Mesenchymal stem cell (in vitro differentiated cells and primary cell): Measurements from ENCODE around the gene PAK2.

ENCODE experiments used
- DNase-seq: peaks from one replicate; pipeline ENCODE4 v3.0.0-alpha.2; 2013
- H2AFZ ChIP-seq: one replicate; pipeline ENCODE4 v1.6.1; 2013; ENCODE audit warnings: low read depth, mild to moderate bottlenecking, control low read depth, inconsistent platforms, low read length, moderate library complexity
- H2AK5ac ChIP-seq: 2 replicates; pipeline ENCODE4 v1.6.1; 2013; ENCODE audit warnings: low read length, moderate library complexity, mild to moderate bottlenecking, inconsistent platforms; ENCODE audit not compliant: severe bottlenecking
- H2BK120ac ChIP-seq: one replicate; pipeline ENCODE4 v1.6.1; 2013; ENCODE audit warnings: low read depth, mild to moderate bottlenecking, inconsistent platforms, low read length, moderate library complexity
- H2BK12ac ChIP-seq, 2 experiments: one replicate each; pipeline ENCODE4 v1.6.1; 2013; ENCODE audit warnings: inconsistent platforms in 2 of 2, low read length in 2 of 2, mild to moderate bottlenecking in 2 of 2, moderate library complexity in 2 of 2, control low read depth in 1 of 2
- H2BK15ac ChIP-seq: one replicate; pipeline ENCODE4 v1.6.1; 2013; ENCODE audit warnings: mild to moderate bottlenecking, low read depth, inconsistent platforms; ENCODE audit not compliant: poor library complexity, severe bottlenecking
- H2BK5ac ChIP-seq: 2 replicates; pipeline ENCODE4 v1.6.1; 2013; ENCODE audit warnings: low read depth, mild to moderate bottlenecking, low read length, control low read depth, inconsistent platforms; ENCODE audit not compliant: poor library complexity, severe bottlenecking
- H3K14ac ChIP-seq, 2 experiments: one replicate each; pipeline ENCODE4 v1.6.1; 2013; ENCODE audit warnings: inconsistent platforms in 2 of 2, low read length in 2 of 2, control low read depth in 1 of 2, mild to moderate bottlenecking in 1 of 2, moderate library complexity in 1 of 2
- H3K18ac ChIP-seq, 2 experiments: one replicate each; pipeline ENCODE4 v1.6.1; 2013; ENCODE audit warnings: inconsistent platforms in 2 of 2, low read length in 2 of 2, control low read depth in 1 of 2, low read depth in 1 of 2, mild to moderate bottlenecking in 1 of 2
- H3K23ac ChIP-seq, 2 experiments: one replicate each; pipeline ENCODE4 v1.6.1; 2013; ENCODE audit warnings: inconsistent platforms in 2 of 2, low read length in 2 of 2, mild to moderate bottlenecking in 2 of 2, moderate library complexity in 2 of 2, control low read depth in 1 of 2
- H3K27ac ChIP-seq: 2 replicates; pipeline ENCODE4 v1.5.1; 2013; ENCODE audit warnings: mild to moderate bottlenecking, moderate library complexity, low read length, control low read depth, inconsistent platforms; ENCODE audit not compliant: poor library complexity, severe bottlenecking
- H3K27me3 ChIP-seq, 2 experiments: 2 replicates each; pipeline versions ENCODE4 v1.6.1 to v1.7.0; 2013; ENCODE audit warnings: low read length in 2 of 2, mild to moderate bottlenecking in 2 of 2, moderate library complexity in 2 of 2, control low read depth in 1 of 2, inconsistent platforms in 1 of 2; ENCODE audit not compliant: control insufficient read depth in 1 of 2, insufficient read depth in 1 of 2
- H3K36me3 ChIP-seq, 2 experiments: 2 replicates each; pipeline versions ENCODE4 v1.6.1 to v1.7.0; 2013; ENCODE audit warnings: low read length in 2 of 2, control low read depth in 1 of 2, inconsistent platforms in 1 of 2, low read depth in 1 of 2, mild to moderate bottlenecking in 1 of 2; ENCODE audit not compliant: insufficient read depth in 2 of 2, control insufficient read depth in 1 of 2
- H3K4ac ChIP-seq, 2 experiments: one replicate each; pipeline ENCODE4 v1.6.1; 2013; ENCODE audit warnings: inconsistent platforms in 2 of 2, low read length in 2 of 2, mild to moderate bottlenecking in 2 of 2, moderate library complexity in 2 of 2, control low read depth in 1 of 2, low read depth in 1 of 2
- H3K4me1 ChIP-seq: 2 replicates; pipeline ENCODE4 v1.6.1; 2013; ENCODE audit warnings: low read depth, low read length, control low read depth; ENCODE audit not compliant: control insufficient read depth, insufficient read depth
- H3K4me2 ChIP-seq: 2 replicates; pipeline ENCODE4 v1.6.1; 2013; ENCODE audit warnings: low read length, mild to moderate bottlenecking, inconsistent platforms; ENCODE audit not compliant: poor library complexity, severe bottlenecking
- H3K4me3 ChIP-seq, 2 experiments: 2 replicates each; pipeline versions ENCODE4 v1.5.1 to v1.7.0; 2013; ENCODE audit warnings: low read length in 2 of 2, mild to moderate bottlenecking in 2 of 2, control low read depth in 1 of 2, low read depth in 1 of 2; ENCODE audit not compliant: insufficient read depth in 1 of 2
- H3K79me1 ChIP-seq: replicated peaks from 2 replicates; pipeline ENCODE4 v1.6.1; 2013; ENCODE audit warnings: mild to moderate bottlenecking, control low read depth, low read length, inconsistent platforms; ENCODE audit not compliant: poor library complexity, severe bottlenecking
- H3K9ac ChIP-seq: 2 replicates; pipeline ENCODE4 v1.7.0; 2013; ENCODE audit warnings: mild to moderate bottlenecking, low read length, moderate library complexity
- H3K9me3 ChIP-seq: 2 replicates; pipeline ENCODE4 v1.7.0; 2013; ENCODE audit warnings: mild to moderate bottlenecking, low read length; ENCODE audit not compliant: control insufficient read depth
- H4K8ac ChIP-seq: one replicate; pipeline ENCODE4 v1.6.1; 2013; ENCODE audit warnings: inconsistent platforms, mild to moderate bottlenecking, low read length, moderate library complexity
- H4K91ac ChIP-seq: one replicate; pipeline ENCODE4 v1.6.1; 2013; ENCODE audit warnings: mild to moderate bottlenecking, low read length, inconsistent platforms
- WGBS: methylation state at CpG from one replicate; pipeline ENCODE4 v1.1.7; 2013; ENCODE audit warnings: mixed read lengths; 5-methylcytosine and 5-hydroxymethylcytosine counted together

Gene PAK2

GRCh38 chr3:196700801-196701200, 38.9 kb upstream of the PAK2 start:
- Histone ChIP-seq H3K4ac (no peak overlapping the region), H3K79me1 (no peaks in the 10 kb centered on the region), H2BK15ac (no peak overlapping the region), H3K9ac (no peak overlapping the region), H3K36me3 (no peaks in the 10 kb centered on the region), H2BK120ac (no peak overlapping the region), H2BK5ac (no peak overlapping the region), H3K27me3 (no peaks in the 10 kb centered on the region), H3K4me2 (no peak overlapping the region), H3K27ac (no peak overlapping the region), H2BK12ac (no peak overlapping the region), H3K4me3 (no peak overlapping the region), H3K23ac (no peak overlapping the region), H3K18ac (no peak overlapping the region), H3K4me1 (no peaks in the 10 kb centered on the region), H3K9me3 (no peaks in the 10 kb centered on the region), H2AK5ac (no peak overlapping the region), H3K14ac (no peak overlapping the region), H2AFZ (no peak overlapping the region), H4K91ac (no peak overlapping the region), H4K8ac (no peak overlapping the region)
- WGBS, result 84% methylated on average over 4 of the region's 4 CpGs
- no peak for DNase-seq

DNA sequence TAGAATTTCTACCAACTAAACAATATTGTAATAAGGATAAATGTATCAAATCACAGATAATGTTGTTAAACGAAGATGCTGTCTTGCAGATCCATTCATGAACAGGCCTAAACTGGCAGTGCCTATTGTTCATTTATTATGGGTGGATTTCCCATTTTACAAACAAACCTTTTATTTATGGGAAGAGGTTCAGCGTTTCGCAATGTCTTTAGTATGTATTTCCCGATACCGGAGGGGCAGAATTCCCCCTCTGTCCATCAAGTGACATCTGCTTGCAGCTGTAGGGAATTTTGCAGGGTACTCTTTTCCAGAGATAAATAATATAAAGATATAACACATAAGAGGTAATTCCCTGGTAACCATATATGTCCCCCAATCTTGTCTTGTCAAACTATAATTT, 33.3 kb upstream of the PAK2 start:
- peaks cover 4% of the 10 kb centered on the region for H3K79me1 ChIP-seq
- no peak overlapping the region for H3K4me2 ChIP-seq
- H3K18ac ChIP-seq, result no peak overlapping the region
- H3K4me3 ChIP-seq, result no peak overlapping the region
- H3K4me1 ChIP-seq, result peaks cover 2% of the 10 kb centered on the region
- no peak overlapping the region for H2AFZ ChIP-seq
- no peak overlapping the region for H2AK5ac ChIP-seq
- no peak overlapping the region for H2BK5ac ChIP-seq
- H3K4ac ChIP-seq, result no peak overlapping the region
- WGBS, result 92% methylated on average over 2 of the region's 5 CpGs
- H2BK12ac ChIP-seq, result no peak overlapping the region
- no peak overlapping the region for H2BK15ac ChIP-seq
- DNase-seq, result no peak
- no peaks in the 10 kb centered on the region for H3K9me3 ChIP-seq
- no peak overlapping the region for H2BK120ac ChIP-seq
- H3K14ac ChIP-seq, result no peak overlapping the region
- H4K91ac ChIP-seq, result no peak overlapping the region
- no peak overlapping the region for H3K9ac ChIP-seq
- no peaks in the 10 kb centered on the region for H3K36me3 ChIP-seq
- no peak overlapping the region for H3K27ac ChIP-seq
- H3K23ac ChIP-seq, result no peak overlapping the region
- no peak overlapping the region for H4K8ac ChIP-seq
- no peaks in the 10 kb centered on the region for H3K27me3 ChIP-seq

DNA sequence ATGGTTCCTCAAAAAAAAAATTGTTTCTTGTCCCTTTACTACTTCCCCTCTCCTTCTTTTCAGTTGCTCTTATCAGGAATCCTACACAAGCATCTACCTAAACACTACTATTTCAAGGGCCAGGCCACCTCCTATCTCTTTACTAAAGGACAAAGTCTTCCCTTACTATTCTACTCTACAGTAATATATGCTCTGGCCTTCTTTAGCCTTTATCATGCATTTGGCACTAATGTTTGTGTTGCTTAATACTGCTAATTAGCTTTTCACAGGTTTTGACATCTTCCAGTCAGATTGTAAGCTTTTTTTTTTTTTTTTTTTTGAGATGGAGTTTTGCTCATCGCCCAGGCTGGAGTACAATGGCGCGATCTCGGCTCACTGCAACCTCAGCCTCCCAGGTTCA, 32.9 kb upstream of the PAK2 start:
- H2AK5ac ChIP-seq, result no peak overlapping the region
- no peak for DNase-seq
- H2BK12ac ChIP-seq, result no peak overlapping the region
- no peak overlapping the region for H3K18ac ChIP-seq
- no peak overlapping the region for H2AFZ ChIP-seq
- H3K4ac ChIP-seq, result no peak overlapping the region
- no peak overlapping the region for H4K91ac ChIP-seq
- no peak overlapping the region for H3K27ac ChIP-seq
- H3K14ac ChIP-seq, result no peak overlapping the region
- H4K8ac ChIP-seq, result no peak overlapping the region
- no peak overlapping the region for H2BK15ac ChIP-seq
- no peaks in the 10 kb centered on the region for H3K27me3 ChIP-seq
- WGBS, result 100% methylated on average over 4 of the region's 4 CpGs
- no peak overlapping the region for H3K4me2 ChIP-seq
- H3K36me3 ChIP-seq, result no peaks in the 10 kb centered on the region
- peaks cover 3% of the 10 kb centered on the region for H3K4me1 ChIP-seq
- no peak overlapping the region for H2BK5ac ChIP-seq
- H3K23ac ChIP-seq, result no peak overlapping the region
- no peak overlapping the region for H3K4me3 ChIP-seq
- no peak overlapping the region for H3K9ac ChIP-seq
- H2BK120ac ChIP-seq, result no peak overlapping the region
- H3K9me3 ChIP-seq, result no peaks in the 10 kb centered on the region
- H3K79me1 ChIP-seq, result peaks cover 4% of the 10 kb centered on the region

DNA sequence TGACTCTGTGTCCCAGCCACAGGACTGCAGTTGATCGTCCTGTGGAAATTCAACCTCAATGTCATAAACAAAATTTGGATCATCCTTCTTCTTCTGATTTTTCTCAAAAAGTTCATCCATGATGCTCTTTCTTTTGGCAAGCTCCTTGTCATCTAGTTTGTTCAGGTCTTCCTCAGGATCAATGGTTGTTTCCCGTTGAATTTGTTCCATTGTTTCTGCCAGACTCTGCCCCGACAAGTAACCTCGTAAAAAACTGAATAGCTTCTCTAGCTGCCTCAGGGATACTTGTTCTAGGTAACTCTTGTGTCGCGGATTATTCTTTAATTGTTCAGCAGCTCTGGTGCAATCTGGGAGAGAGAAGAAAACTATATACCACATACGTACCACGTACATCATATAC, 32.1 kb upstream of the PAK2 start:
- Histone ChIP-seq H4K8ac (no peak overlapping the region), H2BK15ac (no peak overlapping the region), H3K4me2 (no peak overlapping the region), H4K91ac (no peak overlapping the region), H3K14ac (no peak overlapping the region), H3K18ac (no peak overlapping the region), H3K9ac (no peak overlapping the region), H2AFZ (no peak overlapping the region), H2BK12ac (no peak overlapping the region), H3K79me1 (peaks cover 4% of the 10 kb centered on the region), H2BK120ac (no peak overlapping the region), H3K27ac (no peak overlapping the region), H3K4ac (no peak overlapping the region), H3K4me3 (no peak overlapping the region), H3K36me3 (no peaks in the 10 kb centered on the region), H2BK5ac (no peak overlapping the region), H3K9me3 (no peaks in the 10 kb centered on the region), H2AK5ac (no peak overlapping the region), H3K4me1 (peaks cover 3% of the 10 kb centered on the region), H3K23ac (no peak overlapping the region), H3K27me3 (no peaks in the 10 kb centered on the region)
- DNase-seq, result no peak
- WGBS, result 95% methylated on average over 6 of the region's 8 CpGs
